ENCODE measurements around the gene CD7. TPM values are rescaled to one million over a fixed set of nuclear protein-coding genes. Genes with fewer than 3 reads are reported as not detected.

CD7 gene
- polyA plus RNA-seq, 1 of the 3 experiments (the other 2 are of a cell fraction), result 0.07 TPM

GRCh38 chr17:82272495-82273326, 44.7 kb downstream of the CD7 start (continued):
- TF ChIP-seq RAD21 (IDR thresholded peaks at IDR 0.05; ENCODE audit: low read length) (no peak), EZH2phosphoT487 (IDR thresholded peaks at IDR 0.05; ENCODE audit: borderline replicate concordance, low read depth) (no peak)

GRCh38 chr17:82271401-82271800, 46.0 kb downstream of the CD7 start:
- CTCF ChIA-PET, result interaction anchor here (1.5 kb wide), 1 partner anchor 30 kb away, joined by 6 read pairs; no protein-coding TSS in a partner anchor
- Histone ChIP-seq H3K4me1 (ENCODE audit: control insufficient read depth in 1 of 2, insufficient read depth in 2 of 2, low read depth in 1 of 2, low read length in 1 of 2) (peaks cover 45 to 60% of the 10 kb centered on the region in 2 experiments), H3K36me3 (replicated peaks in 1 of 2; ENCODE audit: control insufficient read depth in 1 of 2, insufficient read depth in 2 of 2, low read length in 1 of 2) (peaks cover 20 to 36% of the 10 kb centered on the region in 2 experiments), H3K79me2 (ENCODE audit: insufficient read depth) (peaks cover 74% of the 10 kb centered on the region), H3K4me3 (ENCODE audit: low read depth in 2 of 2, low read length in 1 of 2) (peak overlapping the region; percentile 1 to 91; a peak in 1 of 4 replicates), H3K9ac (no peak overlapping the region), H3F3A (replicated peaks; ENCODE audit: insufficient read depth) (peaks cover 25% of the 10 kb centered on the region), H3K27ac (ENCODE audit: low read depth in 2 of 2, low read length in 1 of 2) (no peak overlapping the region), H3K27me3 (ENCODE audit: insufficient read depth) (no peaks in the 10 kb centered on the region), H4K20me1 (ENCODE audit: insufficient read depth) (peaks cover 63% of the 10 kb centered on the region), H2AFZ (ENCODE audit: low read depth) (no peak overlapping the region), H3K9me3 (no peaks in the 10 kb centered on the region), H3K4me2 (peak overlapping the region; percentile 98), H3K9me2 (no peaks in the 10 kb centered on the region)
- DNase-seq, result no peak
- TF ChIP-seq EZH2phosphoT487 (IDR thresholded peaks at IDR 0.05; ENCODE audit: borderline replicate concordance, low read depth) (no peak), TEAD4 (IDR thresholded peaks at IDR 0.05; ENCODE audit: borderline replicate concordance, insufficient read depth) (no peak), MXI1 (IDR thresholded peaks at IDR 0.05; ENCODE audit: low read depth, low read length) (no peak), RAD21 (IDR thresholded peaks at IDR 0.05; ENCODE audit: low read length) (no peak), FOXM1 (IDR thresholded peaks at IDR 0.05; ENCODE audit: low read depth) (no peak), SIN3A (IDR thresholded peaks at IDR 0.05; ENCODE audit: borderline replicate concordance, low read depth, low read length) (no peak), TCF12 (IDR thresholded peaks at IDR 0.05) (no peak), USF1 (IDR thresholded peaks at IDR 0.05; ENCODE audit: borderline replicate concordance, low read depth) (no peak), REST (IDR thresholded peaks at IDR 0.05; ENCODE audit: low read depth, low read length) (no peak), IRF3 (IDR thresholded peaks at IDR 0.05; ENCODE audit: low read depth, low read length) (no peak), SMC3 (IDR thresholded peaks at IDR 0.05; ENCODE audit: low read depth, low read length) (no peak)
- 88% methylated on average over 6 of the region's 6 CpGs for WGBS (ENCODE audit: low lambda C conversion rate)
- POLR2A ChIA-PET, result interaction anchor here (1.1 kb wide), 2 partner anchors 12 to 21 kb away, joined by 3 read pairs; no protein-coding TSS in a partner anchor

Measured in SK-N-SH (cell line).